Skeletal muscle satellite cell (primary cell): ENCODE measurements around the gene PVALB.

Source experiments
- H3K27me3 ChIP-seq: 2 replicates; pipeline ENCODE4 v1.7.0; 2013; ENCODE audit warnings: low read length; ENCODE audit not compliant: control insufficient read depth, insufficient read depth
- H3K36me3 ChIP-seq: 2 replicates; pipeline ENCODE4 v1.7.0; 2013; ENCODE audit warnings: mild to moderate bottlenecking, control low read depth, low read length; ENCODE audit not compliant: insufficient read depth
- H3K4me1 ChIP-seq: 2 replicates; pipeline ENCODE4 v1.7.0; 2013; ENCODE audit warnings: low read length; ENCODE audit not compliant: control insufficient read depth, insufficient read depth
- H3K4me2 ChIP-seq: 2 replicates; pipeline ENCODE4 v1.7.0; 2013; ENCODE audit warnings: mild to moderate bottlenecking, low read length
- H3K4me3 ChIP-seq: 2 replicates; pipeline ENCODE4 v1.7.0; 2013; ENCODE audit warnings: low read length
- H3K9ac ChIP-seq: 2 replicates; pipeline ENCODE4 v1.7.0; 2013; ENCODE audit warnings: mild to moderate bottlenecking, low read depth, low read length, moderate library complexity
- H3K9me3 ChIP-seq: replicated peaks from 2 replicates; pipeline ENCODE4 v1.7.0; 2013; ENCODE audit warnings: mild to moderate bottlenecking, control low read depth, low read length

Gene PVALB

DNA sequence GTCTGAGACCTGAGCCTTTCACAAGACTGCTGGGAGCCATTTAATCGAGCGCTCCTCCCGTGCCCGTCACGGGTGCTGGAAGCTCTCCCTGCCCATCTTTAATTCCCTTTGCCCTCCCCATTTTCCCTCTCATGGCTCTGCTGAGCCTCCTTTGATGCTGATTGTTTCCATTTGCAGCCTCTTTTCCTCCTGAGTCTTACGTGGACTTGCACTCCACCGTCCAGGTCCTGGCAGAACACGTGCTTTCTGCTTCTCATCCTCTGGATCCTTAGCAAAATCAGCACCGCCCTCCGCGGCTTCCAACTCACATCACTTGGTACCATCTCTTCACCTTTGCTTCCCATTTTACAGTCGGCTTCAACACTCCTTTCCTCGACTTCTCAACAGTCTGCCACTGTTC is 48.2 kb downstream of the PVALB start:
- Histone ChIP-seq H3K4me3 (no peak overlapping the region), H3K9ac (no peak overlapping the region), H3K9me3 (no peaks in the 10 kb centered on the region), H3K27me3 (no peaks in the 10 kb centered on the region), H3K4me2 (no peak overlapping the region), H3K36me3 (no peaks in the 10 kb centered on the region), H3K4me1 (no peaks in the 10 kb centered on the region)

DNA sequence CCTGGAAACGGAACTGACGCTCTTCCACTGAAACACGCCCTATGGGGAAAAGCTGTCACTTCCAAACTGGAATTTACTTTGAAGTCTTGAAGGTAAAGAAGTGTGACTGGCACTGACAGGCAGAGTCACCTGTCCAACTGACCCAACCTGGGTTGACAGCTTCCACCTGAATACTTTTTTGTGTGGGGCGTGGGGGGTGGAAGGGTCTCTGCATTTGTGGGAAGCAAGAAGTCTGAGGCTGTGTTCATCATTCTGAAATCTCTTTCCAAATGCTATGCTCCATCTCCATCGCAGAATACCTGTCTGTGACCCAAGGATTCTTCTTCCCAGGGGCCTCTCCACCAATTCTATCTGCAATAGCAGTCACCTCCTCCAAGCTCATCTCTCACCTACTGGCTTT is 48.7 kb downstream of the PVALB start:
- no peak overlapping the region for H3K4me3 ChIP-seq
- H3K36me3 ChIP-seq: no peaks in the 10 kb centered on the region
- no peaks in the 10 kb centered on the region for H3K9me3 ChIP-seq
- no peak overlapping the region for H3K4me2 ChIP-seq
- no peaks in the 10 kb centered on the region for H3K27me3 ChIP-seq
- H3K4me1 ChIP-seq: no peaks in the 10 kb centered on the region
- H3K9ac ChIP-seq: no peak overlapping the region

- Histone ChIP-seq H3K4me1 (peaks cover 4% of the 10 kb centered on the region), H3K9ac (no peak overlapping the region), H3K27me3 (no peaks in the 10 kb centered on the region), H3K36me3 (no peaks in the 10 kb centered on the region), H3K4me3 (no peak overlapping the region), H3K4me2 (no peak overlapping the region), H3K9me3 (no peaks in the 10 kb centered on the region)
Observed at GRCh38 chr22:36767035-36767775, 49.6 kb downstream of the PVALB start.

DNA sequence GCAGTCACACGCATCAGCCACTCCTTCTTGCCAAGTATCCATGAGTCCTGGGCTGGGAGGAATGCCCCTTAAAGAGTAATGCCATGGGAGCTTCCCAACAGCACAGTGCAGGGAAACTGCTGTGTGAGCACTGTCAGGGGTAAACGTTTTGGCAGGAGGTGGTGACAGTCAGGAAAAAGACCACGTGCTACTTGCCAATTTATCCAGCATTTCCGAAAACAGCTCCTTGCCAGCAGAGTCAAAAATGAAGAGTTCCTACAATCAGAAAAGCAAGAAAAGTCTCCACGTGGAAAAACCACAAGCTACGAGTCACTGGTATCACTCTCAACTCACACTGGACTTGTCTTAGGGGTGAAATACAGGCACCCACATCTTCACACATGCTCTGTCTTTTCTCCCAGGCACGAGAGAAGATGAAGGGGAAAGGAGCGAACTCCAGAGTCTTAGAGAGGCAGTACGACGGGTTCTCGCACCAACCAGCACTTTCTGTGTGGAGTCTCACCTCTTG is 50.8 kb downstream of the PVALB start:
- no peaks in the 10 kb centered on the region for H3K27me3 ChIP-seq
- H3K9me3 ChIP-seq: no peaks in the 10 kb centered on the region
- no peak overlapping the region for H3K4me2 ChIP-seq
- no peak overlapping the region for H3K9ac ChIP-seq
- peaks cover 4% of the 10 kb centered on the region for H3K4me1 ChIP-seq
- H3K36me3 ChIP-seq: no peaks in the 10 kb centered on the region
- H3K4me3 ChIP-seq: no peak overlapping the region

GRCh38 chr22:36765131-36765942 is 51.5 kb downstream of the PVALB start:
- Histone ChIP-seq H3K4me1 (peaks cover 4% of the 10 kb centered on the region), H3K4me3 (no peak overlapping the region), H3K36me3 (no peaks in the 10 kb centered on the region), H3K9ac (no peak overlapping the region), H3K27me3 (no peaks in the 10 kb centered on the region), H3K4me2 (no peak overlapping the region), H3K9me3 (no peaks in the 10 kb centered on the region)

DNA sequence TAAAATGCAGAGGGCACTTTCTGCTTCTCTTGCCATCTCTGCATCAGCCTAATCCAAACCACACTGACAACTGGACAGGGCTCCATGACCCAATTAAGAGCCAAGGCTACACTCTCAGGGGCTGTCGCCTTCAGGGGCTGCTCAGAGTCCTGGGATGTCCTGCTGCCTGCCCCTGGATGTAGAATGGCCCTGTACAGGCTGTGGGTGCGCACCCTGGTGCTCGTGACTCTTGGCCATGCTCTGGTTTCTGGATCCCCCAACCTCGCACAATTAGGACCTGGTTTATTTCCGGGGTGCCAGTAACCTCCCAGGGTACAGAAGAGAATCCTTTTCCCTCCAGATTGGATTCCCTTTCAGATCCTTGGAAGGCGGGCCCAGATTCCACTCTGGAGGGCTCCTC is 52.2 kb downstream of the PVALB start:
- no peak overlapping the region for H3K9ac ChIP-seq
- H3K36me3 ChIP-seq: no peaks in the 10 kb centered on the region
- no peaks in the 10 kb centered on the region for H3K9me3 ChIP-seq
- peaks cover 4% of the 10 kb centered on the region for H3K4me1 ChIP-seq
- no peak overlapping the region for H3K4me2 ChIP-seq
- H3K27me3 ChIP-seq: no peaks in the 10 kb centered on the region
- H3K4me3 ChIP-seq: no peak overlapping the region

DNA sequence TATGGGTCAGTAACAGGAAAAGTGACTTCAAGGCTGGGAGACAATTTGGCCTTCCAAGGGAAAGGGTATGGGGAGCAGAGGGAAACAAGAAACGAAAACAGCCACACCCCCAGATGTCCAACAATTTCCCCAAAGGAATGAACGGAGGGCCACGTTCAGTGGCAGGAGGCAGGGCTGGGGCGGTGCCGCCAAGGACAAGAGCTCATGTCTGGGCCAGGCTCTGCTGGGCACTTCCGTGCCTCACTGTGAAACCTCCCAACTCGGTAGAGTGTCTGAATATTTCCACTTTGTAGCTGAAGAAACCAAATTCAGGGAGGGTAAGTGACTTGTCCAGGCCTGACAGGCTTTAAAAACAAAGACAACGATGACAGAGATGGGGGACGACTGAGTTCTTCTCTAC is 52.8 kb downstream of the PVALB start:
- Histone ChIP-seq H3K9me3 (no peaks in the 10 kb centered on the region), H3K4me3 (no peak overlapping the region), H3K27me3 (no peaks in the 10 kb centered on the region), H3K4me2 (no peak overlapping the region), H3K9ac (no peak overlapping the region), H3K4me1 (peaks cover 4% of the 10 kb centered on the region), H3K36me3 (no peaks in the 10 kb centered on the region)

DNA sequence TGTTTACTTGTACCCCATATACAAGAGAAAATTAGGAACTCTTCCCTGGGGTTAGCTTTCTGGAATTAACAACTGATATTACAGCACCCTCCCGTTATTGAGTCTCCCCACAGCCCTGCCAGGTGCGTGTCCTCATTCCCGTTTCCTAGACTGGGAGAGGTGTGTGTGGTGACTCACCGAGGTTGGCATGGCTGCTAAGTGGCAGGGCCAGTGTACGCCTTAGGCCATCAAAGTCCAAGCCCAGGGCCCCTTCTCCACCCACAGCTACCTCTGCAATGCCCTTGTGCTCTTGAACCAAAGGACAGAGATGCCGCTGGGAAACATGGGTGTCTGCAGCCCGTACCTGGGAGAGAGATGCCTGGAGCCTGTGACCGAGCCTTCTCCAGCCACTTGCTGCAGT is 53.3 kb downstream of the PVALB start:
- no peak overlapping the region for H3K4me3 ChIP-seq
- H3K9me3 ChIP-seq: no peaks in the 10 kb centered on the region
- H3K27me3 ChIP-seq: no peaks in the 10 kb centered on the region
- no peak overlapping the region for H3K9ac ChIP-seq
- peaks cover 4% of the 10 kb centered on the region for H3K4me1 ChIP-seq
- no peak overlapping the region for H3K4me2 ChIP-seq
- no peaks in the 10 kb centered on the region for H3K36me3 ChIP-seq

- H3K36me3 ChIP-seq: no peaks in the 10 kb centered on the region
- H3K4me3 ChIP-seq: no peak overlapping the region
- H3K4me2 ChIP-seq: no peak overlapping the region
- no peak overlapping the region for H3K9ac ChIP-seq
- H3K4me1 ChIP-seq: peaks cover 4% of the 10 kb centered on the region
- H3K27me3 ChIP-seq: no peaks in the 10 kb centered on the region
- H3K9me3 ChIP-seq: no peaks in the 10 kb centered on the region
Observed at GRCh38 chr22:36762687-36763260, 54.1 kb downstream of the PVALB start.

GRCh38 chr22:36761553-36762240 is 55.1 kb downstream of the PVALB start:
- H3K9ac ChIP-seq: no peak overlapping the region
- H3K27me3 ChIP-seq: no peaks in the 10 kb centered on the region
- no peak overlapping the region for H3K4me3 ChIP-seq
- no peak overlapping the region for H3K4me2 ChIP-seq
- peaks cover 4% of the 10 kb centered on the region for H3K4me1 ChIP-seq
- H3K36me3 ChIP-seq: no peaks in the 10 kb centered on the region
- no peaks in the 10 kb centered on the region for H3K9me3 ChIP-seq

DNA sequence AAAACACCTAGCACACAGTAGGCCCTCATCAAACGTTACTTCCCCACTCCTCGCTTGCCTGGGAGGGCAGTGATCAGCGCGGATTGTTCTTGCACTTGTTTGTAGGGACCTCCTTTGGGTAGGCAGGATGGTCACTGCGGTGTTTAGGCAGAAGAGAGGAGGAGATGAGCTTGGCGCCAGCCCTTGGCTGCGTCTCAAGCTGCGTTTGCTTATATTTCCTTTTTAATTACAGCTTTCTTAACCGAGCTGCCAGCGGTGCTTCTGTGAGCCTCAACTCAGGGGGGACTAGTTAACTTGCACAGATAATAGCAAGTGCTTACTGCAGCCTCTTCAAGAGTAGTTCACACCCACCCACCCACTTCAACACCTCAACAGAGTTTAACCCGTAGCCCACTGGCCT is 56.0 kb downstream of the PVALB start:
- Histone ChIP-seq H3K4me2 (no peak overlapping the region), H3K27me3 (peaks cover 5% of the 10 kb centered on the region), H3K9ac (no peak overlapping the region), H3K4me3 (no peak overlapping the region), H3K36me3 (no peaks in the 10 kb centered on the region), H3K4me1 (peaks cover 4% of the 10 kb centered on the region), H3K9me3 (no peaks in the 10 kb centered on the region)
